Ovary (tissue), 3 donors: ENCODE measurements around the gene TSC22D4.

Source experiments
- POLR2A ChIP-seq: fragments of 450-650 bp; IDR thresholded peaks from one replicate; pipeline ENCODE4 v1.6.1; 2017; ENCODE audit warnings: antibody characterized with exemption, mild to moderate bottlenecking, moderate library complexity
- TF ChIP-seq, protein P1 (sequence below), 3 donors: fragments of 450-650 bp in 2 of 3; fragments of 200-600 bp in 1 of 3; IDR thresholded peaks; one replicate each; pipeline versions ENCODE4 v1.5.1 to v1.8.0; 2016 to 2022; ENCODE audit warnings: antibody characterized with exemption in 3 of 3, mild to moderate bottlenecking in 1 of 3
- donor health status: DM: no; HTN: no; CAD: no.

- TF ChIP-seq, protein P1, sequence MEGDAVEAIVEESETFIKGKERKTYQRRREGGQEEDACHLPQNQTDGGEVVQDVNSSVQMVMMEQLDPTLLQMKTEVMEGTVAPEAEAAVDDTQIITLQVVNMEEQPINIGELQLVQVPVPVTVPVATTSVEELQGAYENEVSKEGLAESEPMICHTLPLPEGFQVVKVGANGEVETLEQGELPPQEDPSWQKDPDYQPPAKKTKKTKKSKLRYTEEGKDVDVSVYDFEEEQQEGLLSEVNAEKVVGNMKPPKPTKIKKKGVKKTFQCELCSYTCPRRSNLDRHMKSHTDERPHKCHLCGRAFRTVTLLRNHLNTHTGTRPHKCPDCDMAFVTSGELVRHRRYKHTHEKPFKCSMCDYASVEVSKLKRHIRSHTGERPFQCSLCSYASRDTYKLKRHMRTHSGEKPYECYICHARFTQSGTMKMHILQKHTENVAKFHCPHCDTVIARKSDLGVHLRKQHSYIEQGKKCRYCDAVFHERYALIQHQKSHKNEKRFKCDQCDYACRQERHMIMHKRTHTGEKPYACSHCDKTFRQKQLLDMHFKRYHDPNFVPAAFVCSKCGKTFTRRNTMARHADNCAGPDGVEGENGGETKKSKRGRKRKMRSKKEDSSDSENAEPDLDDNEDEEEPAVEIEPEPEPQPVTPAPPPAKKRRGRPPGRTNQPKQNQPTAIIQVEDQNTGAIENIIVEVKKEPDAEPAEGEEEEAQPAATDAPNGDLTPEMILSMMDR (IDR thresholded peaks at IDR 0.05): no peak
- TF ChIP-seq POLR2A: no peak
Measured at GRCh38 chr7:100490483-100491191, 11.6 kb upstream of the TSC22D4 start.
